Activated gamma-delta T cell (primary cell): ENCODE measurements around the gene ESRRB.

Experiments used
- DNase-seq: peaks from one replicate; lab custom pipeline; 2025; lab: John Stamatoyannopoulos, UW

The ESRRB gene

GRCh38 chr14:76352639-76353281 is 23.2 kb upstream of the ESRRB start:
- DNase-seq, result no peak

GRCh38 chr14:76354310-76354709 is 21.6 kb upstream of the ESRRB start:
- no peak for DNase-seq

- DNase-seq, result no peak
Measured at GRCh38 chr14:76355771-76356170, 20.2 kb upstream of the ESRRB start.

GRCh38 chr14:76371066-76371465 is 4.9 kb upstream of the ESRRB start:
- no peak for DNase-seq

GRCh38 chr14:76373456-76373855 is 2.5 kb upstream of the ESRRB start:
- no peak for DNase-seq

GRCh38 chr14:76375484-76375883 is 453 bp upstream of the ESRRB start:
- no peak for DNase-seq

- no peak for DNase-seq
Measured at GRCh38 chr14:76376409-76376877, 506 bp downstream of the ESRRB start.

- DNase-seq, result no peak
Measured at GRCh38 chr14:76376878-76377734, 1.2 kb downstream of the ESRRB start.

GRCh38 chr14:76377735-76378074 is 1.8 kb downstream of the ESRRB start:
- no peak for DNase-seq

- no peak for DNase-seq
Measured at GRCh38 chr14:76380991-76381390, 5.1 kb downstream of the ESRRB start.

GRCh38 chr14:76381817-76382494 is 6.0 kb downstream of the ESRRB start:
- no peak for DNase-seq

- DNase-seq, result no peak
Measured at GRCh38 chr14:76382495-76382832, 6.5 kb downstream of the ESRRB start.

- no peak for DNase-seq
Measured at GRCh38 chr14:76385435-76385834, 9.5 kb downstream of the ESRRB start.

- DNase-seq, result no peak
Measured at GRCh38 chr14:76386944-76387782, 11.2 kb downstream of the ESRRB start.

- DNase-seq, result no peak
Measured at GRCh38 chr14:76389841-76390240, 13.9 kb downstream of the ESRRB start.

GRCh38 chr14:76390621-76391020 is 14.7 kb downstream of the ESRRB start:
- no peak for DNase-seq

GRCh38 chr14:76391981-76392690 is 16.2 kb downstream of the ESRRB start:
- no peak for DNase-seq

- no peak for DNase-seq
Measured at GRCh38 chr14:76394569-76394968, 18.6 kb downstream of the ESRRB start.

- no peak for DNase-seq
Measured at GRCh38 chr14:76395161-76395560, 19.2 kb downstream of the ESRRB start.

GRCh38 chr14:76396714-76397187 is 20.8 kb downstream of the ESRRB start:
- DNase-seq, result no peak

GRCh38 chr14:76405627-76406026 is 29.7 kb downstream of the ESRRB start:
- DNase-seq, result no peak
